ENCODE results near the gene UMODL1.

GRCh38 chr21:42157606-42158310 is 86.6 kb downstream of the UMODL1 start:
- no peak for TF ChIP-seq SNAI2 (CRISPR knock-in tag; IDR thresholded peaks at IDR 0.05)
- no peak for TF ChIP-seq ZNF565 (CRISPR knock-in tag; conservative IDR thresholded peaks at IDR 0.05; ENCODE audit: low read depth)
- TF ChIP-seq CREB5 (CRISPR knock-in tag; IDR thresholded peaks at IDR 0.05; ENCODE audit: low read depth) = no peak
- TF ChIP-seq PATZ1 (CRISPR knock-in tag; IDR thresholded peaks at IDR 0.05; ENCODE audit: borderline replicate concordance) = no peak
- TF ChIP-seq ZC3H10 (CRISPR knock-in tag; IDR thresholded peaks at IDR 0.05) = no peak
- no peak for TF ChIP-seq PPARA (CRISPR knock-in tag; IDR thresholded peaks at IDR 0.05; ENCODE audit: borderline replicate concordance)
- no peak for TF ChIP-seq ZFP30 (CRISPR knock-in tag; IDR thresholded peaks at IDR 0.05)
- TF ChIP-seq GLIS3 (CRISPR knock-in tag; IDR thresholded peaks at IDR 0.05) = no peak
- no peak for TF ChIP-seq ESRRG (CRISPR knock-in tag; IDR thresholded peaks at IDR 0.05)
- no peak for TF ChIP-seq RARB (CRISPR knock-in tag; IDR thresholded peaks at IDR 0.05)
